Measurements from ENCODE around the gene PHLDB2. TPM values are rescaled to one million over a fixed set of nuclear protein-coding genes. Genes with fewer than 3 reads are reported as not detected.

PHLDB2 gene
- total and polyA plus RNA-seq, 12 donors: 6.2 to 39.6 (median 13.9) TPM

- Histone ChIP-seq H3K27ac (no peak overlapping the region), H3K4me3 (no peak overlapping the region), H3K9me3 (replicated peaks in 1 of 3) (no peaks in the 10 kb centered on the region), H3K36me3 (replicated peaks in 1 of 2) (no peaks in the 10 kb centered on the region), H3K27me3 (no peaks in the 10 kb centered on the region), H3K4me1 (replicated peaks in 1 of 2) (peaks cover 0 to 4% of the 10 kb centered on the region in 2 donors)
- WGBS, 4 donors: 33 to 42% (median 41%) methylated on average over 1 of the region's 1 CpG
- TF ChIP-seq POLR2A (IDR thresholded peaks at IDR 0.05) (no peak), CTCF (IDR thresholded peaks at IDR 0.05) (no peak)
- intact Hi-C loops (cut with DNase I): no loop called here
- DNase-seq: peak in 1 of 7 donors; percentile 32
Measured at GRCh38 chr3:112007633-112008032, 148.6 kb downstream of the PHLDB2 start.

DNA sequence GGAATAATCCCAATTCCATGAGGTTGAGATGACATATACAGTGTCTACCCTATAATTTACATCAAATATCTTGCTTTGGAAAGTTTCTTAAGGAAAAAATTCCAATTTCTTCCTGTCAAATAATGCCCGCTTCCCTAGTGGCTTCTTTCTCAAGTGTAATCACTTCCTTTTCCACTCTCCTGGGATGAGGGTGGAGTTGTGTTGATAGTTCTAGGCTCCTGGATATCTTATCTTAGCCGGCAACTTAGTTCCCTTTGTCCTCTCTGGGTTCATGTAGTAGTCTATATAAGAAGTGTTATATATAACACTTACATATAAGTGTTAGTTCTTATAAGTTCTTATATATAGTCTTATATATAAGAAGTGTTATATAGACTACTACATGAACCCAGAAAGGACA lies 150.6 kb downstream of the PHLDB2 start:
- WGBS, 4 donors: 83 to 95% (median 88%) methylated on average over 2 of the region's 2 CpGs
- Histone ChIP-seq H3K27ac (no peak overlapping the region), H3K36me3 (replicated peaks in 1 of 2) (no peaks in the 10 kb centered on the region), H3K27me3 (no peaks in the 10 kb centered on the region), H3K9me3 (replicated peaks in 1 of 3) (no peaks in the 10 kb centered on the region), H3K4me1 (replicated peaks in 1 of 2) (peaks cover 0 to 17% of the 10 kb centered on the region in 2 donors), H3K4me3 (no peak overlapping the region)
- intact Hi-C loops (cut with DNase I): no loop called here
- TF ChIP-seq POLR2A (IDR thresholded peaks at IDR 0.05): no peak
- no peak for TF ChIP-seq CTCF (IDR thresholded peaks at IDR 0.05)
- no peak for DNase-seq

DNA sequence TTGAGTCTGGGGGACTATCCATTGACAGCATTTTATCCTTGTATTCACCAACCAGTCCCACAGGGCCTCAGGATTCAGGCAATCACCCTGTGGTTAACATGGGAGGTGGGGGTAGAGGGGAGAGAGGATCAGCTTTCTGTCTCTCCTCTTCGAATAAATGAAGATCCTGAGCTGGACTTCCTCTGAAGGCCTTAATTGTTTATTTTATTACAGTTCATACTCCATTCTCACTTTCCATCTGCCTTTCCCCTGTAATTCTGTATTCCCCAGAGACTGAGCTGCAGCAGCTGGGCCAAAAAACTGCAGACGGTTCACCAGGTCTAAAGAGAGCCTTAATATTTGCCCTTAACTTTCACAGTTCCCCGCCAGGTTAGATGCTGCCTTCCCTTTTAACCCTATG lies 151.6 kb downstream of the PHLDB2 start:
- 70 to 79% (median 78%) methylated on average over 3 of the region's 3 CpGs for WGBS, 4 donors
- Histone ChIP-seq H3K27ac (no peak overlapping the region), H3K27me3 (no peaks in the 10 kb centered on the region), H3K4me3 (no peak overlapping the region), H3K9me3 (replicated peaks in 1 of 3) (no peaks in the 10 kb centered on the region), H3K4me1 (replicated peaks in 1 of 2) (peaks cover 0 to 19% of the 10 kb centered on the region in 2 donors), H3K36me3 (replicated peaks in 1 of 2) (no peaks in the 10 kb centered on the region)
- intact Hi-C loops (cut with DNase I): no loop called here
- TF ChIP-seq CTCF (IDR thresholded peaks at IDR 0.05): no peak
- TF ChIP-seq POLR2A (IDR thresholded peaks at IDR 0.05): no peak
- DNase-seq: peak in 1 of 7 donors; percentile 29

GRCh38 chr3:112011376-112011940 lies 152.4 kb downstream of the PHLDB2 start:
- Histone ChIP-seq H3K4me1 (replicated peaks in 1 of 2) (peaks cover 4 to 27% of the 10 kb centered on the region in 2 donors), H3K9me3 (replicated peaks in 1 of 3) (no peaks in the 10 kb centered on the region), H3K27ac (no peak overlapping the region), H3K4me3 (no peak overlapping the region), H3K36me3 (replicated peaks in 1 of 2) (no peaks in the 10 kb centered on the region), H3K27me3 (no peaks in the 10 kb centered on the region)
- intact Hi-C loops (cut with DNase I): no loop called here
- 57 to 93% (median 83%) methylated on average over 3 to 6 of the region's 6 CpGs for WGBS, 4 donors
- TF ChIP-seq POLR2A (IDR thresholded peaks at IDR 0.05) (no peak), CTCF (IDR thresholded peaks at IDR 0.05) (no peak)
- DNase-seq: no peak
